Measurements from ENCODE around the gene IRF9.

- no peak for TF ChIP-seq CBX2 (IDR thresholded peaks at IDR 0.05; ENCODE audit: low read depth, low read length)
- no peak for TF ChIP-seq CBX2 (CRISPR knock-in tag; IDR thresholded peaks at IDR 0.05; ENCODE audit: low read depth)
- TF ChIP-seq MYNN (CRISPR knock-in tag; IDR thresholded peaks at IDR 0.05; ENCODE audit: low read depth) = no peak
- TF ChIP-seq, protein P1, sequence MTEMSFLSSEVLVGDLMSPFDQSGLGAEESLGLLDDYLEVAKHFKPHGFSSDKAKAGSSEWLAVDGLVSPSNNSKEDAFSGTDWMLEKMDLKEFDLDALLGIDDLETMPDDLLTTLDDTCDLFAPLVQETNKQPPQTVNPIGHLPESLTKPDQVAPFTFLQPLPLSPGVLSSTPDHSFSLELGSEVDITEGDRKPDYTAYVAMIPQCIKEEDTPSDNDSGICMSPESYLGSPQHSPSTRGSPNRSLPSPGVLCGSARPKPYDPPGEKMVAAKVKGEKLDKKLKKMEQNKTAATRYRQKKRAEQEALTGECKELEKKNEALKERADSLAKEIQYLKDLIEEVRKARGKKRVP (CRISPR knock-in tag; IDR thresholded peaks at IDR 0.05) = no peak
Measured at GRCh38 chr14:24127673-24128072, 33.4 kb upstream of the IRF9 start.

Data from HepG2 (cell line).